ENCODE measurements around the gene C1orf50.
"Not testable (repeated sequence)": the region's sequence is repeated elsewhere in the genome, so short reads cannot be mapped to it uniquely, and the experiment has no call there.

- TF ChIP-seq CTCF (conservative IDR thresholded peaks at IDR 0.05; ENCODE audit: low read depth, low read length); EZH2 (IDR thresholded peaks at IDR 0.05; ENCODE audit: low read length, unreplicated experiment); EZH2phosphoT487 (IDR thresholded peaks at IDR 0.05; ENCODE audit: borderline replicate concordance, low read length): not testable (repeated sequence)
These were observed 44.6 kb upstream of the C1orf50 start for GRCh38 chr1:42722403-42722802.

All from PC-3 (cell line).